Adipocyte (in vitro differentiated cells): ENCODE measurements around the gene SH3RF3.

Experiments
- DNase-seq: peaks from one replicate; pipeline ENCODE4 v3.0.0-alpha.2; 2015; ENCODE audit warnings: low read depth
- H3K27me3 ChIP-seq: replicated peaks from 2 replicates; pipeline ENCODE4 v1.7.0; 2013; ENCODE audit warnings: mild to moderate bottlenecking, low read length, moderate library complexity; ENCODE audit not compliant: control insufficient read depth, insufficient read depth
- H3K36me3 ChIP-seq: 2 replicates; pipeline ENCODE4 v1.7.0; 2013; ENCODE audit warnings: low read length, mild to moderate bottlenecking, moderate library complexity; ENCODE audit not compliant: control insufficient read depth, insufficient read depth, severe bottlenecking
- H3K4me1 ChIP-seq: 2 replicates; pipeline ENCODE4 v1.7.0; 2013; ENCODE audit warnings: mild to moderate bottlenecking, low read length, moderate library complexity; ENCODE audit not compliant: control insufficient read depth, insufficient read depth
- H3K4me3 ChIP-seq: 2 replicates; pipeline ENCODE4 v1.7.0; 2013; ENCODE audit warnings: mild to moderate bottlenecking, low read length, moderate library complexity
- H3K9ac ChIP-seq: 2 replicates; pipeline ENCODE4 v1.7.0; 2013; ENCODE audit warnings: mild to moderate bottlenecking, low read length, moderate library complexity
- H3K9me3 ChIP-seq: 2 replicates; pipeline ENCODE4 v1.7.0; 2013; ENCODE audit warnings: mild to moderate bottlenecking, low read length, moderate library complexity; ENCODE audit not compliant: control insufficient read depth

The SH3RF3 gene

GRCh38 chr2:109239720-109240119 is 110.7 kb downstream of the SH3RF3 start:
- DNase-seq: peak; percentile 72
- Histone ChIP-seq H3K36me3 (no peaks in the 10 kb centered on the region), H3K9me3 (no peaks in the 10 kb centered on the region)

GRCh38 chr2:109242210-109242653 is 113.2 kb downstream of the SH3RF3 start:
- H3K4me3 ChIP-seq: peak overlapping the region; percentile 26
- no peaks in the 10 kb centered on the region for H3K27me3 ChIP-seq
- H3K9me3 ChIP-seq: no peaks in the 10 kb centered on the region
- DNase-seq: peak; percentile 59
- H3K36me3 ChIP-seq: no peaks in the 10 kb centered on the region
- peaks cover 50% of the 10 kb centered on the region for H3K4me1 ChIP-seq
- H3K9ac ChIP-seq: peak overlapping the region; percentile 77

More at GRCh38 chr2:109239720-109240119, 110.7 kb downstream of the SH3RF3 start:
- H3K4me3 ChIP-seq: no peak overlapping the region
- no peaks in the 10 kb centered on the region for H3K27me3 ChIP-seq
- H3K9ac ChIP-seq: no peak overlapping the region
- peaks cover 50% of the 10 kb centered on the region for H3K4me1 ChIP-seq

GRCh38 chr2:109242654-109243331 is 113.8 kb downstream of the SH3RF3 start:
- peak overlapping the region; percentile 77 for H3K9ac ChIP-seq
- peak; percentile 97 for DNase-seq
- H3K4me1 ChIP-seq: peaks cover 50% of the 10 kb centered on the region
- H3K27me3 ChIP-seq: no peaks in the 10 kb centered on the region
- H3K9me3 ChIP-seq: no peaks in the 10 kb centered on the region
- H3K36me3 ChIP-seq: no peaks in the 10 kb centered on the region
- H3K4me3 ChIP-seq: peak overlapping the region; percentile 69

- peak overlapping the region; percentile 69 for H3K4me3 ChIP-seq
- H3K4me1 ChIP-seq: peaks cover 51% of the 10 kb centered on the region
- H3K27me3 ChIP-seq: no peaks in the 10 kb centered on the region
- no peaks in the 10 kb centered on the region for H3K36me3 ChIP-seq
- peak overlapping the region; percentile 71 for H3K9ac ChIP-seq
- no peak for DNase-seq
- no peaks in the 10 kb centered on the region for H3K9me3 ChIP-seq
These were observed 114.7 kb downstream of the SH3RF3 start for GRCh38 chr2:109243526-109244303.

- Histone ChIP-seq H3K4me3 (no peak overlapping the region), H3K27me3 (no peaks in the 10 kb centered on the region), H3K9ac (no peak overlapping the region), H3K36me3 (no peaks in the 10 kb centered on the region), H3K4me1 (peaks cover 46% of the 10 kb centered on the region), H3K9me3 (no peaks in the 10 kb centered on the region)
- DNase-seq: no peak
These were observed 115.2 kb downstream of the SH3RF3 start for GRCh38 chr2:109244304-109244582.

- no peaks in the 10 kb centered on the region for H3K9me3 ChIP-seq
- H3K27me3 ChIP-seq: no peaks in the 10 kb centered on the region
- H3K4me1 ChIP-seq: peaks cover 40% of the 10 kb centered on the region
- H3K4me3 ChIP-seq: no peak overlapping the region
- no peaks in the 10 kb centered on the region for H3K36me3 ChIP-seq
- no peak for DNase-seq
- H3K9ac ChIP-seq: no peak overlapping the region
These were observed 115.9 kb downstream of the SH3RF3 start for GRCh38 chr2:109244750-109245382.

GRCh38 chr2:109246176-109246575 is 117.2 kb downstream of the SH3RF3 start:
- Histone ChIP-seq H3K4me3 (no peak overlapping the region), H3K36me3 (no peaks in the 10 kb centered on the region), H3K4me1 (peaks cover 33% of the 10 kb centered on the region), H3K27me3 (no peaks in the 10 kb centered on the region), H3K9ac (no peak overlapping the region), H3K9me3 (no peaks in the 10 kb centered on the region)
- no peak for DNase-seq

GRCh38 chr2:109246616-109247015 is 117.6 kb downstream of the SH3RF3 start:
- Histone ChIP-seq H3K36me3 (no peaks in the 10 kb centered on the region), H3K27me3 (no peaks in the 10 kb centered on the region), H3K4me1 (peaks cover 31% of the 10 kb centered on the region), H3K4me3 (no peak overlapping the region), H3K9ac (no peak overlapping the region), H3K9me3 (no peaks in the 10 kb centered on the region)
- DNase-seq: no peak

GRCh38 chr2:109247340-109247739 is 118.3 kb downstream of the SH3RF3 start:
- DNase-seq: no peak
- no peaks in the 10 kb centered on the region for H3K9me3 ChIP-seq
- no peak overlapping the region for H3K4me3 ChIP-seq
- H3K9ac ChIP-seq: no peak overlapping the region
- no peaks in the 10 kb centered on the region for H3K36me3 ChIP-seq
- no peaks in the 10 kb centered on the region for H3K27me3 ChIP-seq
- H3K4me1 ChIP-seq: peaks cover 24% of the 10 kb centered on the region

- H3K27me3 ChIP-seq: no peaks in the 10 kb centered on the region
- DNase-seq: no peak
- H3K9ac ChIP-seq: no peak overlapping the region
- peaks cover 20% of the 10 kb centered on the region for H3K4me1 ChIP-seq
- H3K4me3 ChIP-seq: no peak overlapping the region
- H3K36me3 ChIP-seq: no peaks in the 10 kb centered on the region
- H3K9me3 ChIP-seq: no peaks in the 10 kb centered on the region
These were observed 118.8 kb downstream of the SH3RF3 start for GRCh38 chr2:109247812-109248211.

- DNase-seq: no peak
- Histone ChIP-seq H3K9me3 (no peaks in the 10 kb centered on the region), H3K36me3 (no peaks in the 10 kb centered on the region), H3K4me1 (peaks cover 12% of the 10 kb centered on the region), H3K4me3 (no peak overlapping the region), H3K9ac (no peak overlapping the region), H3K27me3 (no peaks in the 10 kb centered on the region)
These were observed 119.6 kb downstream of the SH3RF3 start for GRCh38 chr2:109248590-109248989.
